Neural cell (in vitro differentiated cells): ENCODE measurements around the gene INSIG1.

ENCODE experiments used
- CTCF ChIP-seq: fragments of 450-650 bp; IDR thresholded peaks from 2 replicates; pipeline ENCODE4 v1.5.1; 2014; ENCODE audit warnings: antibody characterized with exemption, mild to moderate bottlenecking, moderate library complexity; ENCODE audit not compliant: poor library complexity, severe bottlenecking
- EP300 ChIP-seq: fragments of 450-650 bp; conservative IDR thresholded peaks from 2 replicates; pipeline ENCODE4 v1.6.1; 2014; ENCODE audit warnings: antibody characterized with exemption, mild to moderate bottlenecking, moderate library complexity; ENCODE audit not compliant: poor library complexity, severe bottlenecking
- EZH2 ChIP-seq: fragments of 200-600, 300-800 bp; shearing (Covaris generic), sonication (generic); IDR thresholded peaks from 2 replicates; pipeline ENCODE4 v1.6.1; 2014; ENCODE audit warnings: antibody characterized with exemption, low read length, borderline replicate concordance, mild to moderate bottlenecking; ENCODE audit not compliant: insufficient read depth, poor library complexity, severe bottlenecking
- MXI1 ChIP-seq: fragments of 450-650 bp; conservative IDR thresholded peaks from 2 replicates; pipeline ENCODE4 v1.6.1; 2014; ENCODE audit warnings: antibody characterized with exemption, mild to moderate bottlenecking; ENCODE audit not compliant: poor library complexity, severe bottlenecking
- POLR2AphosphoS5 ChIP-seq: IDR thresholded peaks from 2 replicates; pipeline ENCODE4 v1.6.1; 2012
- RAD21 ChIP-seq: fragments of 450-650 bp; conservative IDR thresholded peaks from 2 replicates; pipeline ENCODE4 v1.6.1; 2014; ENCODE audit warnings: antibody characterized with exemption, mild to moderate bottlenecking, moderate library complexity
- TF ChIP-seq, protein P1 (sequence below): IDR thresholded peaks from 2 replicates; pipeline ENCODE4 v1.6.1; 2012; ENCODE audit warnings: borderline replicate concordance

DNA sequence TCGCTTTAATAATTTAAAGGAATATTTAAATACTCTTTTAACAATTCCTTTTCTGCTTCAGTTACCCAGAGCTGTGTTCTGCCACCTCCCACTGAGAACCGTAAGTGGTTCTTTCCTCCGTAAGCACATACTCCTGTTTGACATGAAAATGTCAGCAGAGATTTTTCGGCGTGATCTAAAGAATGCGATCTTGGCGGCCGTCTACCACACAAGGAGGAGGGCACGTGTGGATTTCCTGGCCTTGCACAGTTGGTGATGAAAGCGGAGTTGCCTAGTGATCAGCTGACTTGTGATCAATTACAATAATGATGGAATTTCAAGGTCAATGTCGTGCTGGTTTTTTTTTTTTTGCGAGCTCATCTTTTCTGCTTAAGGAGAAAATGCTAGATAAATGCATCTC lies 35.6 kb upstream of the INSIG1 start:
- TF ChIP-seq CTCF (no peak), EZH2 (no peak), MXI1 (peak; percentile 35), RAD21 (no peak), EP300 (peak; percentile 55), POLR2AphosphoS5 (peak; percentile 45)
- TF ChIP-seq, protein P1, sequence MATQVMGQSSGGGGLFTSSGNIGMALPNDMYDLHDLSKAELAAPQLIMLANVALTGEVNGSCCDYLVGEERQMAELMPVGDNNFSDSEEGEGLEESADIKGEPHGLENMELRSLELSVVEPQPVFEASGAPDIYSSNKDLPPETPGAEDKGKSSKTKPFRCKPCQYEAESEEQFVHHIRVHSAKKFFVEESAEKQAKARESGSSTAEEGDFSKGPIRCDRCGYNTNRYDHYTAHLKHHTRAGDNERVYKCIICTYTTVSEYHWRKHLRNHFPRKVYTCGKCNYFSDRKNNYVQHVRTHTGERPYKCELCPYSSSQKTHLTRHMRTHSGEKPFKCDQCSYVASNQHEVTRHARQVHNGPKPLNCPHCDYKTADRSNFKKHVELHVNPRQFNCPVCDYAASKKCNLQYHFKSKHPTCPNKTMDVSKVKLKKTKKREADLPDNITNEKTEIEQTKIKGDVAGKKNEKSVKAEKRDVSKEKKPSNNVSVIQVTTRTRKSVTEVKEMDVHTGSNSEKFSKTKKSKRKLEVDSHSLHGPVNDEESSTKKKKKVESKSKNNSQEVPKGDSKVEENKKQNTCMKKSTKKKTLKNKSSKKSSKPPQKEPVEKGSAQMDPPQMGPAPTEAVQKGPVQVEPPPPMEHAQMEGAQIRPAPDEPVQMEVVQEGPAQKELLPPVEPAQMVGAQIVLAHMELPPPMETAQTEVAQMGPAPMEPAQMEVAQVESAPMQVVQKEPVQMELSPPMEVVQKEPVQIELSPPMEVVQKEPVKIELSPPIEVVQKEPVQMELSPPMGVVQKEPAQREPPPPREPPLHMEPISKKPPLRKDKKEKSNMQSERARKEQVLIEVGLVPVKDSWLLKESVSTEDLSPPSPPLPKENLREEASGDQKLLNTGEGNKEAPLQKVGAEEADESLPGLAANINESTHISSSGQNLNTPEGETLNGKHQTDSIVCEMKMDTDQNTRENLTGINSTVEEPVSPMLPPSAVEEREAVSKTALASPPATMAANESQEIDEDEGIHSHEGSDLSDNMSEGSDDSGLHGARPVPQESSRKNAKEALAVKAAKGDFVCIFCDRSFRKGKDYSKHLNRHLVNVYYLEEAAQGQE = peak; percentile 38
